ENCODE results near the gene HPSE.
A peak's percentile ranks its signal among the peaks of the same experiment; 100 is the strongest.
"Not testable (repeated sequence)": the region's sequence is repeated elsewhere in the genome, so short reads cannot be mapped to it uniquely, and the experiment has no call there.

HPSE gene

GRCh38 chr4:83329521-83330110 is 5.0 kb downstream of the HPSE start:
- no peak for ATAC-seq

DNA sequence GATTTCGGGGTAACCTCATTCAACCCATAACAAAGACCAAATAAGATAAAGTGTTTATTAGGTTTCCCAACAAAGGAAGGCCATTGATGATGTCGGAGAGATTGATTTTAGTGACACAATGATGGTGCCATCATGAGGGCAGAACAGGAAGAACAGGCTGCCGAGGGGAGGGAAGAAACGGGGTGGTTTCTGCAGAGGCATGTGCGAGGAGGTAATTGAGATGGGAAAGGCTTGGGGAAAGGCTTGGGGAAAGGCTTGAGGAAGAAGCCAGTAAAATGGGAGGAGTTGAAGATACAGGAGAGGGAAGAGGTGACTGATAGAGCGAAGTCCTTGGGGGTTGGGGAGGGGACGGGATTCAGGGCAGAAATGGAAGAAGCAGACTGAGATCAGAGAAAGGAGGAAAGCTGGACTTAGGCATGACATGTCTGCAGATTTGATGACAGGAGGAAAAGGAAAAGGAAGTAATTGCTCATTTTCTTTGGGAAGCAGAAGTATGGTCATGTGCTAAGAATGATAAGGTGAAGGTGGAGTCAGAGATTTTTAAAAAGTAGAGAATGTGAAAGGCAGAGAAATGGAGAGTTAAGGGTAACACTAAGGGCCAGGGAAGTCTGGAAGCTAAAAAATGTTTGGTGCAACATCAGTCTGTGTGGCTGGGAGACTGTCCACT is 6.0 kb downstream of the HPSE start:
- no peak for ATAC-seq

GRCh38 chr4:83326546-83326945 is 8.1 kb downstream of the HPSE start:
- ATAC-seq = no peak

- ATAC-seq = not testable (repeated sequence)
Measured at GRCh38 chr4:83325306-83325705, 9.3 kb downstream of the HPSE start.

DNA sequence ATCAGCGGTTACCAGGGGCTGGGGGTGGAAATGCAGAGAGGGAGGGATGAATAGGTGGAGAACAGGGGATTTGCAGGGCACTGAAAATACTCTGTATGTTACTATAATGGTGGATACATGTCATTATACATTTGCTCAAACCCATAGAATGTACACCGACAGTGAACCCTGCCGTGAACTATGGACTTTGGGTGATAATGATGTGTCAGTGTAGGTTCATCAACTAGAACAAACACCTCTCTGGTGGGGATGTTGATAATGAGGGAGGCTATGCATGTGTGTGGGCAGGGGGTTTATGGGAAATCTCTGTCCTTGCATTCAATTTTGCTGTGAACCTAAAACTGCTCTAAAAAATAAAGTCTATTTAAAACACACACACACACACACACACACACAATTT is 11.5 kb downstream of the HPSE start:
- no peak for ATAC-seq

GRCh38 chr4:83320548-83320947 is 14.1 kb downstream of the HPSE start:
- ATAC-seq = peak in 1 of 2 donors; percentile 21

- no peak for ATAC-seq
Measured at GRCh38 chr4:83318666-83319065, 16.0 kb downstream of the HPSE start.

- ATAC-seq = no peak
Measured at GRCh38 chr4:83317671-83318070, 17.0 kb downstream of the HPSE start.

- ATAC-seq = no peak
Measured at GRCh38 chr4:83316459-83317165, 18.0 kb downstream of the HPSE start.

GRCh38 chr4:83315341-83315870 is 19.2 kb downstream of the HPSE start:
- no peak for ATAC-seq

DNA sequence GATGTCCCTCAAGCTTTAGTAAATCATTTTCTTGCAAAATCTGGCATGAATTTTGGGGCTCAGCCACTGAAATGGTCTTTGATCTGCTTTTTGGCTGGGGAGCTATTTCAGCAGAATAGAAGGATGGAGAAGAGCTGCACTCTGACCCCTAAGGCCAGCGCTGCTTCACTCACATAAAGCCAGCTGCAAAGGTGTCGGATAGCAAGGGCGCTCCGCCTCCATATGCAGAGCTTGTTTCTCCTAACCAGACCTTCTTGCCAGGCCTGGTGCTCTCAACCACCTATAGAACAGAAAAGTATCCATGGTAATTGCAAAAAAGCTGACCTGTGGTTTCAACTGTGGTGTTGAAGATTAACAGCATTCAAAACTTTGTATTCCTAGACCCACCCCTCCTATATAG is 26.0 kb downstream of the HPSE start:
- ATAC-seq = no peak

DNA sequence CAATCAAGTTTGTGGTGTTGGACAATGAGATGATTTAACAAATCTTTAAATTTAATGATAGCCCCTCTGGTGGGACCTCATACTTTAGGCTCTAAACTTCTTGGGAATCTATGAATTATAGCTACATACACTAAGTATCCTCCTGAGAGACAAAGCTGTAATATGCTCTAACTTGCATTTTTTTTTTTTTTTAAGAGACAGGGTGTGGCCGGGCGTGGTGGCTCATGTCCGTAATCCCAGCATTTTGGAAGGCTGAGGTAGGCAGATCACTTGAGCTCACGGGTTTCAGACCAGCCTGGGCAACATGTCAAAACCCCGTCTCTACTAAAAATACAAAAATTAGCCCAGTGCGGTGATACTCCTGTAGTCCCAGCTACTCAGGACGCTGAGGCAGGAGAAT is 26.7 kb downstream of the HPSE start:
- no peak for ATAC-seq

GRCh38 chr4:83305187-83305586 is 29.5 kb downstream of the HPSE start:
- no peak for ATAC-seq

- no peak for ATAC-seq
Measured at GRCh38 chr4:83297548-83298260, 36.9 kb downstream of the HPSE start.

- no peak for ATAC-seq
Measured at GRCh38 chr4:83293305-83294046, 41.2 kb downstream of the HPSE start.

GRCh38 chr4:83290059-83290774 is 44.4 kb downstream of the HPSE start:
- ATAC-seq = not testable (repeated sequence)

- ATAC-seq = not testable (repeated sequence)
Measured at GRCh38 chr4:83288381-83288780, 46.3 kb downstream of the HPSE start.

- no peak for ATAC-seq
Measured at GRCh38 chr4:83285055-83285407, 49.6 kb downstream of the HPSE start.

DNA sequence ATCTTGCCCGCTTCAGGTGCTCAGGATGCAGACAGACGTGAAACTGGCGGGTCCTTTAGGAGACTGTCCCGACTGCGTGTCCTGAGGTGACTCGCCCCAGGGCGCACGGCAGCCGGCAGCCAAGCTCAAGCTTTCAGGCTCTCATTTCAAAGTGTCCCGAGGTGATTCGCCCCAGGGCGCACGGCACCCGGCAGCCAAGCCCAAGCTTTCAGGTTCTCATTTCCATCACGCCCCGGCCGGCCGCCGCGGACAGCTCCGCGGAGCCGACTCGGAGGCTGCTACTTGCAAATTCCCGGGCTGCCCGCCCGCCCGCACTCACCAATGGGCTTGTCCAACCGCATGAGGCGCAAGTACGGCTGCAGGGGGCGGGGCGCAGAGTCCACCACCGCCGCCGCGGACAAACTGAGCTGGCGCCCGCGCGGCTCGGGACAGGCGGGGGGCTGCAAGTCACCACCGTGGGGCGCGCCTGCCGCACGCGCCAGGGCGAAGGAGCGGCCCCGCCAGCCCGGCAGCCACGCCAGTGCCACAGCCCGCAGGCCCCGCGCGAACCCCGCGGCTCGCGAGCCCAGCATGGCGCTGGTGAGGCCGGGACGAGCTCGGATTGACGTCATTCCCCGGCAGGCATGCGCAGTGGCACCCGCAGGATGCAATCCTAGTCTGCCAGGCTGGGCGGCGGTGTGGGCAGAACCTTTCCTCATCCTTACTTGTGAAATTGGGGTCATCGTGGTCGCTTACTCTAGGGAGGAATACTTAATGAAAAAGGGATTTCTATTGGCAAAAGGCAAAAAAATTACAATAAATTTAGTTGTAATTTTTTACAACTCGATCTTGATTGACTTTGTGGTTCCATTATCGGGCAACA is 50.2 kb downstream of the HPSE start, which contains the start of gene COQ2:
TSS of gene COQ2 (minus strand) at position 606 of the 862 bp plus-strand sequence. CDS start at position 572, 34 bp downstream.
- peak; percentile 93 for ATAC-seq

- no peak for ATAC-seq
Measured at GRCh38 chr4:83283181-83283580, 51.5 kb downstream of the HPSE start.
